ENCODE data around the gene TAS2R40. TPM values are rescaled to one million over a fixed set of nuclear protein-coding genes. Genes with fewer than 3 reads are reported as not detected.

TAS2R40 gene
- total RNA-seq, 6 donors from 2014 or later, result not detected

DNA sequence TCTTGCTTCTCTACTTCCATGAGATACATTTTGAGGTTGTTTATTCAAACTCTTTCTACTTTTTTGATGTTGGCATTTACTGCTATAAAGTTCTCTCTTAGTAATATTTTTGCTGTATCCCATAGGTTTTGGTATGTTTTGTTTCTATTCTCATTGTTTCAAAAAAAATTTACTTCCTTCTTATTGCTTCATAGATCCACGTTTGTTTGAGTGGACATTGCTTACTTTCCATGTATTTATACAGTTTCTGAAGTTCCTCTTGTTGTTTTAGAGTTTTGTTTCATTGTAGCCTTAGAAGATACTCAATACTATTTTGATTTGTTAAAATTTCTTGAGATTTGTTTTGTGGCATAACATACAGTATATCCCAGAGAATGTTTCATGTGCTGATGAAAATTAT lies 13.7 kb downstream of the TAS2R40 start:
- TF ChIP-seq POLR2AphosphoS5 (IDR thresholded peaks at IDR 0.05), result no peak
- no peak for TF ChIP-seq EP300 (IDR thresholded peaks at IDR 0.05)
- no peak for TF ChIP-seq POLR2A (IDR thresholded peaks at IDR 0.05)
- TF ChIP-seq, protein P1, sequence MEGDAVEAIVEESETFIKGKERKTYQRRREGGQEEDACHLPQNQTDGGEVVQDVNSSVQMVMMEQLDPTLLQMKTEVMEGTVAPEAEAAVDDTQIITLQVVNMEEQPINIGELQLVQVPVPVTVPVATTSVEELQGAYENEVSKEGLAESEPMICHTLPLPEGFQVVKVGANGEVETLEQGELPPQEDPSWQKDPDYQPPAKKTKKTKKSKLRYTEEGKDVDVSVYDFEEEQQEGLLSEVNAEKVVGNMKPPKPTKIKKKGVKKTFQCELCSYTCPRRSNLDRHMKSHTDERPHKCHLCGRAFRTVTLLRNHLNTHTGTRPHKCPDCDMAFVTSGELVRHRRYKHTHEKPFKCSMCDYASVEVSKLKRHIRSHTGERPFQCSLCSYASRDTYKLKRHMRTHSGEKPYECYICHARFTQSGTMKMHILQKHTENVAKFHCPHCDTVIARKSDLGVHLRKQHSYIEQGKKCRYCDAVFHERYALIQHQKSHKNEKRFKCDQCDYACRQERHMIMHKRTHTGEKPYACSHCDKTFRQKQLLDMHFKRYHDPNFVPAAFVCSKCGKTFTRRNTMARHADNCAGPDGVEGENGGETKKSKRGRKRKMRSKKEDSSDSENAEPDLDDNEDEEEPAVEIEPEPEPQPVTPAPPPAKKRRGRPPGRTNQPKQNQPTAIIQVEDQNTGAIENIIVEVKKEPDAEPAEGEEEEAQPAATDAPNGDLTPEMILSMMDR (IDR thresholded peaks at IDR 0.05), result no peak
- H3K4me3 ChIP-seq, result no peak overlapping the region
- peaks cover 0 to 5% (median 2%) of the 10 kb centered on the region in 4 donors for H3K4me1 ChIP-seq
- no peaks in the 10 kb centered on the region for H3K27me3 ChIP-seq
- no peaks in the 10 kb centered on the region for H3K9me3 ChIP-seq
- no peaks in the 10 kb centered on the region for H3K36me3 ChIP-seq
- DNase-seq, result no peak
- ATAC-seq (ENCODE audit: low FRiP score in 2 of 2), result no peak
- no peak overlapping the region for H3K27ac ChIP-seq
- 16 to 20% methylated on average over 1 of the region's 1 CpG for WGBS, 2 donors

DNA sequence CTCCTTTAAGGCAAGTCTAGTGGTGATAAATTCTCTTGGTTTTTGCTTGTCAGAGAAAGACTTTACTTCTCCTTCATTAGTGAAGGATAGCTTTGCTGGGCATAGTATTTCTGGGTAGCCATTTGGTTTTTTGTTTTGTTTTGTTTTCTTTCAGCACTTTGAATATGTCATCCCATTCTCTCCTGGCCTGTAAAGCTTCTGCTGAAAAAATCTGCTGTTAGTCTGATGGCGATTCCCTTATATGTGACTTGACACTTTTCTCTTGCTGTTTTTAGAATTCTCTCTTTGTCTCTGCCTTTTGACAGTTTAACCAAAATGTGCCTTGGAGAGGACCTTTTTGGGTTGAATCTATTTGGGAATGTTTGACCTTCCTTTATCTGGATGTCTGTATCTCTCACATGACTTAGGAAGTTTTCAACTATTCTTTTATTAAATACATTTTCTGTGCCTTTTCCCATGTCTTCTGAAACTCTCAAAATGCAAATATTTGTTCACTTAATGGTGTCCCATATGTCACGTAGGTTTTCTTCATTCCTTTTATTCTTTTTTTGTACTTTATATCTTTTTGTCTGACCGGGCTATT lies 14.7 kb downstream of the TAS2R40 start:
- WGBS, 2 donors, result 77 to 95% methylated on average over 3 of the region's 3 CpGs
- DNase-seq (no peak), ATAC-seq (ENCODE audit: low FRiP score in 2 of 2) (no peak)
- TF ChIP-seq, protein P1 (IDR thresholded peaks at IDR 0.05), result no peak
- TF ChIP-seq POLR2AphosphoS5 (IDR thresholded peaks at IDR 0.05) (no peak), POLR2A (IDR thresholded peaks at IDR 0.05) (no peak)
- peaks cover 0 to 8% (median 4%) of the 10 kb centered on the region in 4 donors for H3K4me1 ChIP-seq
- H3K36me3 ChIP-seq, result no peaks in the 10 kb centered on the region
- H3K27me3 ChIP-seq, result no peaks in the 10 kb centered on the region
- H3K4me3 ChIP-seq, result no peak overlapping the region
- H3K27ac ChIP-seq, result no peak overlapping the region
- no peaks in the 10 kb centered on the region for H3K9me3 ChIP-seq

DNA sequence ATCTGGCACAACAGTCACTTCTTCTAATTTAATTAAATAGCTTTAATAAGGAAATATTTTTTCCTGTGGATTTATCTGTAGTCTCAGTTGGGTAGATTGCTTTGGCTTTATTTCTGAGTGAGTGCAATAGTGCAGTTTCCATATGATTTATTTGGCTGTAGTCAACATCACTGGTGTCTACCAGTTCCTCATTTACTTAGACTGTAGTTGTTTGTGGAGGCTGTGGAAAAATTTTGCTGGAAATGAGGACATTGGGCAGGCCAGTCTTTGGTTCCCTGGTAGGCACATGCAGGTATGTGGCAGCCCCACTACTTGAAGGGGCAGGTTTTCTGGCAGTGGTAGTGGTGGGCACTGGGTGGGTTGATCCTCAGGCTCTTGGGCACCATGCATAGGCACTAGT lies 15.5 kb downstream of the TAS2R40 start:
- ATAC-seq (ENCODE audit: low FRiP score in 2 of 2) (no peak), DNase-seq (no peak)
- Histone ChIP-seq H3K4me1 (peaks cover 0 to 8% (median 4%) of the 10 kb centered on the region in 4 donors), H3K4me3 (no peak overlapping the region), H3K36me3 (no peaks in the 10 kb centered on the region), H3K27ac (peak overlapping the region; percentile 5 to 82 (median 60)), H3K27me3 (no peaks in the 10 kb centered on the region), H3K9me3 (no peaks in the 10 kb centered on the region)
- TF ChIP-seq EP300 (IDR thresholded peaks at IDR 0.05) (no peak), POLR2AphosphoS5 (IDR thresholded peaks at IDR 0.05) (no peak), POLR2A (IDR thresholded peaks at IDR 0.05) (no peak)
- TF ChIP-seq, protein P1 (IDR thresholded peaks at IDR 0.05), result no peak

DNA sequence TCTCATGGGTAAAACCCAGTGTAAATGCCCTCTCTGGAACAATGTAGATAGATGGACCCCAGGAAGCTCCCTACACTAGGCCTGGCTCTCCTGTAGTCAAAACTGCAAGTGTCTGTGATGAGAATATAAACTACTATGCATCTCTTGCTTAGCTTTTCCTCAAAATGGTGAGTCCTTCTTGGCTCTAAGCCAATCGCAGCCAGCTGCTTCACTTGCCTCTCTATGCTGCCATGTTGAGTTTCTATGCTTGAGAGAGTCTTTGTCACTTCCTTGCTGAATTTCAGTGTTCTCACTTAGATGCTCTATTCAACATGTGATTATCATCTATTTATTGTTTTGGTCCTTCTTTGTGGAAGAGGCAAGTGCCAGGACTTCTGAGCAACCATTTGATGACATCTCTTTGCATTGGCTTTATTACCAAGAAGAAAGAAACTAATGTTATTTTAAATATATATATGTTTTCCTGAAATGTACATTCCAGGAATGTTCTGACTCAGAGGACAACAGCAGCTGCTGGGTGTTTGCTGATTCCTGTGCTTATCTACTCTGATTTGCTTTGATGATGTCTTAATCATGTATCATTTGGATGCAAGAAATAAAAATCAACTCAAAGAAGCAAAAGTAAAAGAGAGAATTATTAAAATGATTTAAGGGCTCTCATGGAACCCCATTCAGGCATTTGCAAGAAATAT lies 16.6 kb downstream of the TAS2R40 start:
- no peaks in the 10 kb centered on the region for H3K27me3 ChIP-seq
- ATAC-seq (ENCODE audit: low FRiP score in 2 of 2), result no peak
- H3K4me1 ChIP-seq, result peaks cover 0 to 8% (median 4%) of the 10 kb centered on the region in 4 donors
- WGBS, 2 donors, result 86 to 95% methylated on average over 1 of the region's 1 CpG
- no peak overlapping the region for H3K4me3 ChIP-seq
- peak overlapping the region in 3 of 4 donors; percentile 59 to 82 (median 60) for H3K27ac ChIP-seq
- no peaks in the 10 kb centered on the region for H3K9me3 ChIP-seq
- no peak for DNase-seq
- TF ChIP-seq POLR2AphosphoS5 (IDR thresholded peaks at IDR 0.05) (no peak), EP300 (IDR thresholded peaks at IDR 0.05) (no peak), POLR2A (IDR thresholded peaks at IDR 0.05) (no peak)
- TF ChIP-seq, protein P1 (IDR thresholded peaks at IDR 0.05), result no peak
- H3K36me3 ChIP-seq, result no peaks in the 10 kb centered on the region

DNA sequence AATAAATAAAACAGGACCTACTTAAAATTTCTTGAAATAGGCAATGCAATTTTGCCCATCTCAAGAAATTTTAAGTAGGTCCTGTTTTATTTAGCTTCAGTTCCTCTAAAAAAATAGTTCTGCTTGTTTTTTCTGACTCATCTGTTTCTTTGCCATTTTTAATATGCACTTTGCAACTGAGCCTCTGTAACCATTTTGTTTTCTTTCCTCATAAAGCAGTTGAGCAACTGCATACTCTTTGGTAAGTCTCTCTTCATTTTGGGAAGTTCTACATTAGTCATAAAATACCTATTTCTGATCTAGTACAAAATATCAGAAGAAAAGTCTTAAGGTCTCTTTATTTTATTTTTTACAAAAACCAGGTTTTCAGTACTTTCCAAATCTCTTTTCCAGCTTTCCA lies 18.0 kb downstream of the TAS2R40 start:
- DNase-seq (no peak), ATAC-seq (ENCODE audit: low FRiP score in 2 of 2) (peak in 1 of 2 donors; percentile 74)
- no peak for TF ChIP-seq POLR2A (IDR thresholded peaks at IDR 0.05)
- TF ChIP-seq EP300 (IDR thresholded peaks at IDR 0.05), result no peak
- TF ChIP-seq, protein P1 (IDR thresholded peaks at IDR 0.05), result no peak
- TF ChIP-seq POLR2AphosphoS5 (IDR thresholded peaks at IDR 0.05), result no peak
- Histone ChIP-seq H3K4me1 (peaks cover 0 to 12% (median 8%) of the 10 kb centered on the region in 4 donors), H3K27ac (peak overlapping the region; percentile 59 to 82 (median 66)), H3K36me3 (no peaks in the 10 kb centered on the region), H3K4me3 (no peak overlapping the region), H3K27me3 (no peaks in the 10 kb centered on the region), H3K9me3 (no peaks in the 10 kb centered on the region)

All from upper lobe of left lung (tissue), 6 donors.